ENCODE data around the gene ZNF765. TPM values are rescaled to one million over a fixed set of nuclear protein-coding genes. Genes with fewer than 3 reads are reported as not detected.
A peak's percentile ranks its signal among the peaks of the same experiment; 100 is the strongest.
"Not testable (repeated sequence)": the region's sequence is repeated elsewhere in the genome, so short reads cannot be mapped to it uniquely, and the experiment has no call there.

The ZNF765 gene
- total RNA-seq, 2 experiments from 2014 or later = 11.8 to 12.5 TPM

- no peak overlapping the region for H3K27ac Mint-ChIP-seq
- CTCF ChIA-PET = interaction anchor here (0.8 to 1.1 kb wide), 2 partner anchors 9 to 35 kb away, joined by 3 read pairs; no protein-coding TSS in a partner anchor
- H3K27me3 Mint-ChIP-seq (ENCODE audit: low read depth) = no peaks in the 10 kb centered on the region
- ATAC-seq (no peak), DNase-seq (no peak)
- peaks cover 50% of the 10 kb centered on the region for H3K9me3 Mint-ChIP-seq (ENCODE audit: insufficient read depth)
- POLR2A ChIA-PET = no interaction called here
- H3K36me3 Mint-ChIP-seq (ENCODE audit: low read depth) = peaks cover 50% of the 10 kb centered on the region
- H3K4me1 Mint-ChIP-seq (ENCODE audit: low read depth) = no peaks in the 10 kb centered on the region
- no peak overlapping the region for H3K4me3 Mint-ChIP-seq
Observed at GRCh38 chr19:53388904-53389303, 6.0 kb upstream of the ZNF765 start.

GRCh38 chr19:53389571-53389970, 5.4 kb upstream of the ZNF765 start:
- CTCF ChIA-PET = interaction anchor here (0.8 to 1.1 kb wide), 2 partner anchors 10 to 35 kb away, joined by 3 read pairs; no protein-coding TSS in a partner anchor
- H3K27ac Mint-ChIP-seq = no peak overlapping the region
- no peak for ATAC-seq
- peaks cover 47% of the 10 kb centered on the region for H3K36me3 Mint-ChIP-seq (ENCODE audit: low read depth)
- no peak overlapping the region for H3K4me3 Mint-ChIP-seq
- no peak for DNase-seq
- H3K4me1 Mint-ChIP-seq (ENCODE audit: low read depth) = peaks cover 1% of the 10 kb centered on the region
- peaks cover 46% of the 10 kb centered on the region for H3K9me3 Mint-ChIP-seq (ENCODE audit: insufficient read depth)
- POLR2A ChIA-PET = no interaction called here
- no peaks in the 10 kb centered on the region for H3K27me3 Mint-ChIP-seq (ENCODE audit: low read depth)

- CTCF ChIA-PET = no interaction called here
- DNase-seq = no peak
- H3K27ac Mint-ChIP-seq = no peak overlapping the region
- peaks cover 42% of the 10 kb centered on the region for H3K9me3 Mint-ChIP-seq (ENCODE audit: insufficient read depth)
- ATAC-seq = no peak
- no peak overlapping the region for H3K4me3 Mint-ChIP-seq
- no peaks in the 10 kb centered on the region for H3K27me3 Mint-ChIP-seq (ENCODE audit: low read depth)
- POLR2A ChIA-PET = no interaction called here
- H3K36me3 Mint-ChIP-seq (ENCODE audit: low read depth) = peaks cover 43% of the 10 kb centered on the region
- H3K4me1 Mint-ChIP-seq (ENCODE audit: low read depth) = peaks cover 5% of the 10 kb centered on the region
Observed at GRCh38 chr19:53389978-53390377, 5.0 kb upstream of the ZNF765 start.

GRCh38 chr19:53394522-53394973, 401 bp upstream of the ZNF765 start:
- Mint-ChIP-seq H3K4me3 (peak overlapping the region; percentile 96), H3K4me1 (ENCODE audit: low read depth) (peaks cover 20% of the 10 kb centered on the region), H3K27ac (peak overlapping the region; percentile 91), H3K36me3 (ENCODE audit: low read depth) (peaks cover 47% of the 10 kb centered on the region), H3K27me3 (ENCODE audit: low read depth) (no peaks in the 10 kb centered on the region), H3K9me3 (ENCODE audit: insufficient read depth) (peaks cover 16% of the 10 kb centered on the region)
- ChIA-PET CTCF (no interaction called here), POLR2A (interaction anchor here (0.6 to 1.3 kb wide), 7 partner anchors 22 to 934 kb away, joined by 3 to 5 read pairs (median 3); partner anchors contain the start of gene ZNF761)
- ATAC-seq = no peak
- peak; percentile 19 for DNase-seq

- Mint-ChIP-seq H3K36me3 (ENCODE audit: low read depth) (peaks cover 48% of the 10 kb centered on the region), H3K27ac (peak overlapping the region; percentile 91), H3K9me3 (ENCODE audit: insufficient read depth) (peaks cover 17% of the 10 kb centered on the region), H3K4me3 (peak overlapping the region; percentile 96), H3K4me1 (ENCODE audit: low read depth) (peaks cover 20% of the 10 kb centered on the region)
- ATAC-seq; DNase-seq; H3K27me3 Mint-ChIP-seq (ENCODE audit: low read depth); CTCF ChIA-PET: not testable (repeated sequence)
- POLR2A ChIA-PET = interaction anchor here (1.3 kb wide), 2 partner anchors 35 to 159 kb away, joined by 3 to 5 read pairs; partner anchors contain the start of gene ZNF761
Observed at GRCh38 chr19:53395840-53396524, 1.0 kb downstream of the ZNF765 start.

DNA sequence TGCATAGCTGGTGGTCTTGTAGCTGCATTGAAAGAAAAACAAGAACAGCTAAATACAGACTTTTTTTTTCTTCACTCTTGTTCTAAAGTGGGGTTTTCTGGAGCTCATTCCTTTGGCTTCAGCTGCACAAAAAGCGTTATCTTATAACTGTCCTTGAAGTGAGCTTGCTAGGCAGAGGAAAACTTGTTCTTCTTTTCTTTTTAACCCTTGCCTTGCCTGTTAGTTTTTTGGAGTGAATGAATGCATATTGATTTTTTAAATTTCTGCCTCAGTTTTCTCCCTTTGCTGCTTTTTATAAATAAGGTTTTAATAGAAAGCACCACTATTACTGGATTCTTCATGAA, 1.5 kb downstream of the ZNF765 start:
- H3K27me3 Mint-ChIP-seq (ENCODE audit: low read depth) = no peaks in the 10 kb centered on the region

GRCh38 chr19:53397918-53398317, 3.0 kb downstream of the ZNF765 start:
- Mint-ChIP-seq H3K4me1 (ENCODE audit: low read depth) (peaks cover 20% of the 10 kb centered on the region), H3K36me3 (ENCODE audit: low read depth) (peaks cover 64% of the 10 kb centered on the region), H3K9me3 (ENCODE audit: insufficient read depth) (peaks cover 20% of the 10 kb centered on the region)
- H3K27me3 Mint-ChIP-seq (ENCODE audit: low read depth); ATAC-seq; H3K4me3 Mint-ChIP-seq; H3K27ac Mint-ChIP-seq; POLR2A ChIA-PET; DNase-seq; CTCF ChIA-PET: not testable (repeated sequence)

More for the DNA sequence above, 1.5 kb downstream of the ZNF765 start:
- no peak for ATAC-seq
- Mint-ChIP-seq H3K4me1 (ENCODE audit: low read depth) (peaks cover 20% of the 10 kb centered on the region), H3K27ac (no peak overlapping the region), H3K9me3 (ENCODE audit: insufficient read depth) (peaks cover 18% of the 10 kb centered on the region), H3K4me3 (peak overlapping the region; percentile 96), H3K36me3 (ENCODE audit: low read depth) (peaks cover 50% of the 10 kb centered on the region)
- ChIA-PET POLR2A (no interaction called here), CTCF (no interaction called here)
- DNase-seq = no peak

- no peak overlapping the region for H3K27ac Mint-ChIP-seq
- no peak for ATAC-seq
- ChIA-PET CTCF (no interaction called here), POLR2A (no interaction called here)
- peaks cover 67% of the 10 kb centered on the region for H3K9me3 Mint-ChIP-seq (ENCODE audit: insufficient read depth)
- no peak for DNase-seq
- no peaks in the 10 kb centered on the region for H3K27me3 Mint-ChIP-seq (ENCODE audit: low read depth)
- no peaks in the 10 kb centered on the region for H3K4me1 Mint-ChIP-seq (ENCODE audit: low read depth)
- peaks cover 76% of the 10 kb centered on the region for H3K36me3 Mint-ChIP-seq (ENCODE audit: low read depth)
- no peak overlapping the region for H3K4me3 Mint-ChIP-seq
Observed at GRCh38 chr19:53409505-53410204, 14.7 kb downstream of the ZNF765 start.

- H3K36me3 Mint-ChIP-seq (ENCODE audit: low read depth); H3K27ac Mint-ChIP-seq; ATAC-seq; DNase-seq; CTCF ChIA-PET; POLR2A ChIA-PET; H3K27me3 Mint-ChIP-seq (ENCODE audit: low read depth); H3K4me3 Mint-ChIP-seq; H3K4me1 Mint-ChIP-seq (ENCODE audit: low read depth): not testable (repeated sequence)
- H3K9me3 Mint-ChIP-seq (ENCODE audit: insufficient read depth) = peaks cover 14% of the 10 kb centered on the region
Observed at GRCh38 chr19:53420520-53421315, 25.8 kb downstream of the ZNF765 start.

- ChIA-PET CTCF (no interaction called here), POLR2A (no interaction called here)
- Mint-ChIP-seq H3K27ac (no peak overlapping the region), H3K4me1 (ENCODE audit: low read depth) (peaks cover 2% of the 10 kb centered on the region), H3K36me3 (ENCODE audit: low read depth) (peaks cover 1% of the 10 kb centered on the region), H3K9me3 (ENCODE audit: insufficient read depth) (peaks cover 13% of the 10 kb centered on the region), H3K27me3 (ENCODE audit: low read depth) (no peaks in the 10 kb centered on the region), H3K4me3 (no peak overlapping the region)
- DNase-seq (no peak), ATAC-seq (no peak)
Observed at GRCh38 chr19:53422551-53422950, 27.6 kb downstream of the ZNF765 start.

DNA sequence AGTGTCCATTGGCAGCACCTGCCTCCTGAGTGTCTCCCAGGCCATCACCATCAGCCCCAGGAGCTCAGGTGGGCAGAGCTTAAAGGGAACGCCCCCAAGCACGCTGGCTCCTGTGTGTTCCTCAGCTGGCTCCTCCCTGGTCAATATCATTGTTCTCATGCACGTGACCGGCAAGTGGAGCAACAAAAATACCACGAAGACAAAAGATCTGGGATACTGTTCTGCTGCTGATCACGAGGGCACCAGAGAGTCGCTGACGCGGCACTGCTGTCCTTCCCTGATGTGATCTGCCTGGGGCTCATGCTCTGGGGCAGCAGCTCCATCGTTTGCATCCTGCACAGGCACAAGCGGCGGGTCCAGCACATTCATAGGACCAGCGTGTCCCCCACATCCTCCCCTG, 28.1 kb downstream of the ZNF765 start:
- POLR2A ChIA-PET; H3K36me3 Mint-ChIP-seq (ENCODE audit: low read depth); ATAC-seq; H3K4me1 Mint-ChIP-seq (ENCODE audit: low read depth); H3K27ac Mint-ChIP-seq; CTCF ChIA-PET; DNase-seq; H3K4me3 Mint-ChIP-seq; H3K27me3 Mint-ChIP-seq (ENCODE audit: low read depth): not testable (repeated sequence)
- H3K9me3 Mint-ChIP-seq (ENCODE audit: insufficient read depth) = peaks cover 13% of the 10 kb centered on the region

- H3K36me3 Mint-ChIP-seq (ENCODE audit: low read depth); H3K4me3 Mint-ChIP-seq; H3K4me1 Mint-ChIP-seq (ENCODE audit: low read depth); H3K27ac Mint-ChIP-seq; H3K9me3 Mint-ChIP-seq (ENCODE audit: insufficient read depth); ATAC-seq; H3K27me3 Mint-ChIP-seq (ENCODE audit: low read depth); DNase-seq; POLR2A ChIA-PET: not testable (repeated sequence)
- CTCF ChIA-PET = interaction anchor here (1.1 kb wide), 1 partner anchor 35 kb away, joined by 3 read pairs; no protein-coding TSS in a partner anchor
Observed at GRCh38 chr19:53423680-53424079, 28.7 kb downstream of the ZNF765 start.

Data from activated CD8-positive, alpha-beta T cell treated with anti-CD3 and anti-CD28 coated beads, Interleukin-2, amount 10 ng/mL, durations not matched to agents 7 days and 5 days (primary cell).